HuH-7 (cell line): ENCODE data around the gene GPRIN3.
A peak's percentile ranks its signal among the peaks of the same experiment; 100 is the strongest.
"Not testable (repeated sequence)": the region's sequence is repeated elsewhere in the genome, so short reads cannot be mapped to it uniquely, and the experiment has no call there.

Source experiments
- DNase-seq: peaks from one replicate; pipeline ENCODE4 v3.0.0; 2011; ENCODE audit warnings: low spot score

The GPRIN3 gene

GRCh38 chr4:89214308-89214707 is 93.3 kb downstream of the GPRIN3 start:
- no peak for DNase-seq

GRCh38 chr4:89213382-89213701 is 94.3 kb downstream of the GPRIN3 start:
- no peak for DNase-seq

- no peak for DNase-seq
Measured at GRCh38 chr4:89212666-89213381, 94.8 kb downstream of the GPRIN3 start.

GRCh38 chr4:89204624-89205023 is 103.0 kb downstream of the GPRIN3 start:
- no peak for DNase-seq

- no peak for DNase-seq
Measured at GRCh38 chr4:89203902-89204301, 103.7 kb downstream of the GPRIN3 start.

- DNase-seq, result not testable (repeated sequence)
Measured at GRCh38 chr4:89199394-89199793, 108.2 kb downstream of the GPRIN3 start.

- DNase-seq, result no peak
Measured at GRCh38 chr4:89197920-89198319, 109.7 kb downstream of the GPRIN3 start.

- DNase-seq, result peak; percentile 11
Measured at GRCh38 chr4:89196745-89197144, 110.9 kb downstream of the GPRIN3 start.

- no peak for DNase-seq
Measured at GRCh38 chr4:89196056-89196674, 111.4 kb downstream of the GPRIN3 start.

GRCh38 chr4:89193843-89194242 is 113.8 kb downstream of the GPRIN3 start:
- no peak for DNase-seq
